GM18519 (cell line): ENCODE data around the gene UTF1.
"Not testable (repeated sequence)": the region's sequence is repeated elsewhere in the genome, so short reads cannot be mapped to it uniquely, and the experiment has no call there.

Experiments used
- ATAC-seq: cut with Tn5 transposase; IDR thresholded peaks from one replicate; pipeline ENCODE4 v1.9.1; 2021; ENCODE audit warnings: mild to moderate bottlenecking, moderate library complexity; ENCODE audit not compliant: unreplicated experiment, low FRiP score

The UTF1 gene

GRCh38 chr10:133224756-133225372 is 5.2 kb upstream of the UTF1 start:
- no peak for ATAC-seq

GRCh38 chr10:133225707-133226191 is 4.3 kb upstream of the UTF1 start:
- ATAC-seq = no peak

GRCh38 chr10:133226251-133226808 is 3.7 kb upstream of the UTF1 start:
- no peak for ATAC-seq

GRCh38 chr10:133227256-133227655 is 2.8 kb upstream of the UTF1 start:
- no peak for ATAC-seq

- no peak for ATAC-seq
These were observed 563 bp upstream of the UTF1 start for GRCh38 chr10:133229265-133230043.

- ATAC-seq = no peak
These were observed 574 bp downstream of the UTF1 start for GRCh38 chr10:133230387-133231195.

GRCh38 chr10:133231244-133231945 is 1.4 kb downstream of the UTF1 start:
- no peak for ATAC-seq

- ATAC-seq = no peak
These were observed 2.0 kb downstream of the UTF1 start for GRCh38 chr10:133231946-133232574.

GRCh38 chr10:133234796-133235195 is 4.8 kb downstream of the UTF1 start:
- not testable (repeated sequence) for ATAC-seq

GRCh38 chr10:133235265-133235855 is 5.3 kb downstream of the UTF1 start:
- ATAC-seq = no peak

- no peak for ATAC-seq
These were observed 5.9 kb downstream of the UTF1 start for GRCh38 chr10:133235932-133236331.

GRCh38 chr10:133236401-133237240 is 6.6 kb downstream of the UTF1 start:
- no peak for ATAC-seq

GRCh38 chr10:133237241-133237587 is 7.2 kb downstream of the UTF1 start:
- ATAC-seq = no peak

GRCh38 chr10:133237588-133238465 is 7.8 kb downstream of the UTF1 start, which contains the start of gene VENTX:
Gene VENTX, plus strand, starts transcription at chr10:133237855. Its CDS starts 60 bp downstream, at chr10:133237915.
- no peak for ATAC-seq

GRCh38 chr10:133238466-133238804 is 8.4 kb downstream of the UTF1 start:
- ATAC-seq = no peak

GRCh38 chr10:133239990-133240389 is 10.0 kb downstream of the UTF1 start:
- ATAC-seq = no peak

GRCh38 chr10:133241501-133242205 is 11.6 kb downstream of the UTF1 start:
- ATAC-seq = no peak
